GM10248 (cell line): ENCODE results near the gene YTHDF1.

Experiments
- CTCF ChIA-PET: fragments of 300-600 bp; sonication (Branson Sonifier 250); formaldehyde crosslinking; extraction: SDS; loops from one replicate; lab custom pipeline; 2021; ENCODE audit warnings: antibody characterized with exemption; lab: Yijun Ruan, JAX
- POLR2A ChIA-PET: fragments of 350-650 bp; sonication (Branson Sonifier 250); formaldehyde crosslinking; extraction: SDS; loops from one replicate; lab custom pipeline; 2020; ENCODE audit warnings: antibody characterized with exemption; lab: Yijun Ruan, JAX
- DNase-seq: peaks from one replicate; pipeline ENCODE4 v3.0.0; 2012; ENCODE audit errors: extremely low spot score
- TF ChIP-seq, protein P1 (sequence below): IDR thresholded peaks from 2 replicates; pipeline ENCODE4 v1.5.1; 2012; ENCODE audit warnings: mild to moderate bottlenecking, low read depth; ENCODE audit errors: extremely low read depth, missing control alignments, control extremely low read depth

Gene YTHDF1

GRCh38 chr20:63214514-63214913 lies 1.4 kb downstream of the YTHDF1 start:
- TF ChIP-seq, protein P1, sequence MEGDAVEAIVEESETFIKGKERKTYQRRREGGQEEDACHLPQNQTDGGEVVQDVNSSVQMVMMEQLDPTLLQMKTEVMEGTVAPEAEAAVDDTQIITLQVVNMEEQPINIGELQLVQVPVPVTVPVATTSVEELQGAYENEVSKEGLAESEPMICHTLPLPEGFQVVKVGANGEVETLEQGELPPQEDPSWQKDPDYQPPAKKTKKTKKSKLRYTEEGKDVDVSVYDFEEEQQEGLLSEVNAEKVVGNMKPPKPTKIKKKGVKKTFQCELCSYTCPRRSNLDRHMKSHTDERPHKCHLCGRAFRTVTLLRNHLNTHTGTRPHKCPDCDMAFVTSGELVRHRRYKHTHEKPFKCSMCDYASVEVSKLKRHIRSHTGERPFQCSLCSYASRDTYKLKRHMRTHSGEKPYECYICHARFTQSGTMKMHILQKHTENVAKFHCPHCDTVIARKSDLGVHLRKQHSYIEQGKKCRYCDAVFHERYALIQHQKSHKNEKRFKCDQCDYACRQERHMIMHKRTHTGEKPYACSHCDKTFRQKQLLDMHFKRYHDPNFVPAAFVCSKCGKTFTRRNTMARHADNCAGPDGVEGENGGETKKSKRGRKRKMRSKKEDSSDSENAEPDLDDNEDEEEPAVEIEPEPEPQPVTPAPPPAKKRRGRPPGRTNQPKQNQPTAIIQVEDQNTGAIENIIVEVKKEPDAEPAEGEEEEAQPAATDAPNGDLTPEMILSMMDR, result no peak
- DNase-seq, result no peak
- CTCF ChIA-PET, result interaction anchor here (0.8 to 5.6 kb wide), 9 partner anchors 10 to 242 kb away, joined by 3 to 65 read pairs (median 5); no protein-coding TSS in a partner anchor
- POLR2A ChIA-PET, result no interaction called here

DNA sequence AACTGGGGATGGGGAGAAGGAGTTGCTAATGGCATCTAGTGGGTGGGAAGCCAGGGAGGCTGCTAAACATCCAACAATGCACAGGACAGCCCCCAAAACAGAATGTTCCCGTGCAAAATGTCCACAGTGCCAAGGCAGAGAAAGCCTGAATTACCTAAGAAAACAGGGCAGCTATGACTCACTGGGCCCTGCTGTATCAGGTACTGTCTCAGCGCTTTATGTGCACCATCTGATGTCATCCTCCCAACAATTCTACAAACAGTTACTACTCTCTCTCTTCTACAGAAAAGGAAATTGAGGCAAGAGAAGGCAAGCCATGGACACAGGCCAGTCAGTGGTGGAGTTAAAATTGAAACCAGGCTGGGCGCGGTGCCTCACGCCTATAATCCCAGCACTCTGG lies 3.1 kb downstream of the YTHDF1 start:
- POLR2A ChIA-PET, result no interaction called here
- no peak for DNase-seq
- TF ChIP-seq, protein P1, result no peak
- CTCF ChIA-PET, result interaction anchor here (2.2 to 5.6 kb wide), 2 partner anchors 12 to 13 kb away, joined by 6 to 65 read pairs; no protein-coding TSS in a partner anchor

DNA sequence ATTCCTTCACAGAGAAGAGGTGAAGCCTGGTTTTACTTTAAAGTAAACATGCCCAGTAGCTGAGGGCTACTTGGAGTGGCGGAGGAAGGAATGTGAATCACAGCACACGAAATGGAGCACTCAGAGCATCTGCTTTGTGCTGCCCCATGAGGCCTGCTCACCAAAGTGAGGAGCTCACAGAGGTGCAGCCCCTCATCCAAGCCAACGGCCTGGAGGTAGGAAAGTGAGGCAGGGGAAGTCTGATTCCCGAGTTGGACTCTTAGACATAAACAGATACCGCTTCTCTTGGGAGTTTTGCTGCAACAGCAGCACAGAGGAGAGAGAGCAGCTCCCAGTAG lies 3.6 kb downstream of the YTHDF1 start:
- POLR2A ChIA-PET, result no interaction called here
- CTCF ChIA-PET, result interaction anchor here (2.2 to 5.6 kb wide), 2 partner anchors 12 kb away, joined by 6 to 65 read pairs; no protein-coding TSS in a partner anchor
- TF ChIP-seq, protein P1, result no peak
- DNase-seq, result no peak

- TF ChIP-seq, protein P1, result no peak
- DNase-seq, result no peak
- ChIA-PET POLR2A (no interaction called here), CTCF (interaction anchor here (0.8 kb wide), 1 partner anchor 14 kb away, joined by 3 read pairs; no protein-coding TSS in a partner anchor)
Measured at GRCh38 chr20:63210011-63210605, 5.8 kb downstream of the YTHDF1 start.

DNA sequence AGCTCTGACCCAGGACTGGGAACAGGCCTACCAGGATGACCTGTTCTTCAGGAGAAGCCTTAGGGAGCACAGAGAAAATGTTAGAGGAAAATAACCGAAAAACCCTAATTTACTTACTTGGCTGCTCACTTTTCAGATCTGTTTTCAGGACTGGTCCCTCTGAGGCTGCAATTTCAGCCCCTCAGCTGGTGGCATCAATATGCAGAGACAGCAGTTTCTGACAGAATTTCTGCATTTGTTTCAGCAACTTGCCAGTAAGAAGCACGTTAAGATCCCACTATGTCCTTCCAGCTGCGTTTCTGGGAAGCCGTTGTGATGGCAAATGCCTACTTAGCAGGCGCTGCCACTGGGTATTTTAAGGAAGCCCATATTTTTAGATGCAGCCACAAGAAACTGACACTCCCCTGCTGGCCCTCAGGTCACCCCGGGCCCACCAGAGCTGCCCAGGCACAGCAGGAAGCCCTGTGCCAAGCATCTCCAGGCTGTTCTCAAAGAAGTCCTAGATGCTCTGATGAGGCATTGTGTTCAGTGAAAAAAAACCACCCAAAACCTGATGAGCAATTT lies 7.5 kb downstream of the YTHDF1 start:
- TF ChIP-seq, protein P1, result no peak
- no peak for DNase-seq
- CTCF ChIA-PET, result interaction anchor here (1.4 to 1.9 kb wide), 3 partner anchors 15 to 236 kb away, joined by 3 to 7 read pairs (median 4); no protein-coding TSS in a partner anchor
- POLR2A ChIA-PET, result no interaction called here

DNA sequence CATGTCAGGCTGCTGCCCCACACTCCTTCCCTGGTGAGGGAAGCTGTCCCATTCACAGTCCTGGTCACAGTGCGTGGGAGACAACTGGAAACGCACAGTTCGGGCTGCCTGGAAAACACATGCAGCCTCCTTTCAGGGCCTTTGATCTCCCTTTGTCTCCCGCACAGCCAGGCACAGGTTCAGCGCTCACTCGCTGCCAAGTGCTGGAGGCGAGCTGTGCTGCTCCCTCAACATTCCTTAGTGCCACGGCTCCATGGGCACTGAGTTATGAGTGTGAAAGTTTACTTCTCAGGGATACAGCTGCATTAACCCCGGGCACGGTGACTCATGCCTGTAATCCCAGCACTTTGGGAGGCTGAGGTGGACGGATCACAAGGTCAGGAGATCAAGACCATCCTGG lies 9.1 kb downstream of the YTHDF1 start:
- CTCF ChIA-PET, result interaction anchor here (1.4 to 2.6 kb wide), 4 partner anchors 13 to 235 kb away, joined by 3 to 17 read pairs (median 4); no protein-coding TSS in a partner anchor
- DNase-seq, result no peak
- POLR2A ChIA-PET, result no interaction called here
- TF ChIP-seq, protein P1, result no peak
